Dermis blood vessel endothelial cell (primary cell): ENCODE results near the gene DDTL. TPM values are rescaled to one million over a fixed set of nuclear protein-coding genes. Genes with fewer than 3 reads are reported as not detected.

Experiments
- DNase-seq: peaks from one replicate; pipeline ENCODE4 v3.0.0; 2010
- total RNA-seq: library from RNA; depleted of rRNA; stranded (reverse); fragments of >200 nt; gene quantifications from 2 replicates; pipeline ENCODE4 v1.2.3, GENCODE V29; 2014

Gene DDTL
- total RNA-seq, 1 donor from 2014 or later = 0.34 TPM

- DNase-seq = no peak
Observed at GRCh38 chr22:24007253-24008021, 40.7 kb downstream of the DDTL start.

GRCh38 chr22:24008022-24008283 lies 41.3 kb downstream of the DDTL start:
- DNase-seq = no peak

- DNase-seq = no peak
Observed at GRCh38 chr22:24008381-24009226, 41.9 kb downstream of the DDTL start.

- no peak for DNase-seq
Observed at GRCh38 chr22:24009227-24010017, 42.7 kb downstream of the DDTL start.

- DNase-seq = no peak
Observed at GRCh38 chr22:24010018-24010391, 43.3 kb downstream of the DDTL start.

- DNase-seq = no peak
Observed at GRCh38 chr22:24011735-24012068, 45.0 kb downstream of the DDTL start.

GRCh38 chr22:24016156-24016555 lies 49.5 kb downstream of the DDTL start:
- DNase-seq = no peak

- DNase-seq = no peak
Observed at GRCh38 chr22:24021304-24021703, 54.6 kb downstream of the DDTL start.

Other genes with a start within 250 kb of the DDTL start
- gene ZNF70, start 215.8 kb upstream of the DDTL start, total RNA-seq = 2.2 and 2.3 TPM in 2 replicates
- not detected in 2 replicates for gene VPREB3, start 212.5 kb upstream of the DDTL start, total RNA-seq
- gene C22orf15, start 203.9 kb upstream of the DDTL start, total RNA-seq = 0.14 TPM in 1 of 2 replicates, not detected in the other
- 2.6 and 9.6 TPM in 2 replicates for gene CHCHD10, start 198.9 kb upstream of the DDTL start, total RNA-seq
- gene MMP11, start 194.0 kb upstream of the DDTL start, total RNA-seq = 4.4 and 7.3 TPM in 2 replicates
- 24.5 and 45.8 TPM in 2 replicates for gene SMARCB1, start 179.9 kb upstream of the DDTL start, total RNA-seq
- 0.68 and 1.3 TPM in 2 replicates for gene DERL3, start 127.9 kb upstream of the DDTL start, total RNA-seq
- gene SLC2A11, start 109.0 kb upstream of the DDTL start, total RNA-seq = 4.7 and 6.0 TPM in 2 replicates
- gene MIF, start 72.5 kb upstream of the DDTL start, total RNA-seq = 153 and 274 TPM in 2 replicates
- 1.4 and 11.1 TPM in 2 replicates for gene GSTT2B, start 5.7 kb upstream of the DDTL start, total RNA-seq
- gene DDT, start 7.6 kb downstream of the DDTL start, total RNA-seq = 114 and 121 TPM in 2 replicates
- gene GSTT2, start 13.2 kb downstream of the DDTL start, total RNA-seq = 0.65 TPM in 1 of 2 replicates, not detected in the other
- not detected in 2 replicates for gene GSTT4, start 38.6 kb downstream of the DDTL start, total RNA-seq
- gene CABIN1, start 44.4 kb downstream of the DDTL start, total RNA-seq = 35.7 and 50.2 TPM in 2 replicates
- 0.34 and 0.60 TPM in 2 replicates for gene SUSD2, start 214.6 kb downstream of the DDTL start, total RNA-seq